NT2/D1 (cell line): ENCODE measurements around the gene SDK1.

Source experiments
- YY1 ChIP-seq: IDR thresholded peaks from 2 replicates; pipeline ENCODE4 v1.6.1; 2011; ENCODE audit not compliant: insufficient read length, insufficient read depth
- ZNF274 ChIP-seq: IDR thresholded peaks from 2 replicates; pipeline ENCODE4 v1.6.1; 2011; ENCODE audit warnings: mild to moderate bottlenecking, low read depth, low read length

GRCh38 chr7:4086723-4087122, 785.7 kb downstream of the SDK1 start:
- TF ChIP-seq ZNF274 = no peak
- TF ChIP-seq YY1 = no peak
